Epidermal melanocyte (primary cell): ENCODE measurements around the gene REPS2.
A peak's percentile ranks its signal among the peaks of the same experiment; 100 is the strongest.

ENCODE experiments used
- DNase-seq: peaks from one replicate; pipeline ENCODE4 v3.0.0; 2011; ENCODE audit warnings: low spot score; ENCODE audit not compliant: insufficient read length

Gene REPS2

DNA sequence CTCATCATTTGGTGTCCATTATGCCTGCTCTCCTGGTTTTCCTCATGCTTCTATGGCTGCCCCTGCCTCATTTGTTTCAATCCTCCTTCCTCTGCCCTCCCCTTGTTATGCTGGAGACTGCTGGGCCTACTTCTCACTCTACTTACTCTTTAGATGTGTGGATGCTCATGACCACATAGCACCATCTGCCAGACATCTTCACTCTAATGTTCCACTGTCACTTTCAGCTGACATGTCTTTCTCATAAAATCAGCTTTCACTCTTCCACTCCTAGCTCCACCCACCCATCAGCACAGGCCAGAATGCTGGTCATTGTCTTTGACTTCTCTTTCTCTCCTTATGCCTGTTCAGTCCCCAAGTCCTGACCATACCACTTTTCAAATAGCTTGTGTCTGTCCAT is 86.8 kb downstream of the REPS2 start:
- DNase-seq, result no peak

DNA sequence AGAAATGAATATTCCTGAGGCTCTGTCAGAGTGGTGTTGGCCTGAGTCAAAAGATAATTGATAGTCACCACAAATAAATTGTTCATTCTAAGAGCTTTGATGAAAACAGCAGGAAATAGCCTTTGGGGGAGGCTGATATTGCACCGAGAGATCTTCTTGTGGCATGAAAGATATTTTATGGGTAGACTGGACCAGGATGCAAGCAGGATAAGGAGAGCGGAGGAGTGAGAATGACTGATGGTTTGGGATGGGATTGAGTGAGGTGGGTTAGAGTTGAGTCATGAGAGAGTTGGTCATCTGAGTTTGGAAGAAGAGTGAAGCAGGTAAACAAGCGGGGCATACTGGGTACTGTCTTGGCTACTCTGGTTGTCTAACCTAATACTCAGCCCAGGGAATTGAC is 88.7 kb downstream of the REPS2 start:
- no peak for DNase-seq

DNA sequence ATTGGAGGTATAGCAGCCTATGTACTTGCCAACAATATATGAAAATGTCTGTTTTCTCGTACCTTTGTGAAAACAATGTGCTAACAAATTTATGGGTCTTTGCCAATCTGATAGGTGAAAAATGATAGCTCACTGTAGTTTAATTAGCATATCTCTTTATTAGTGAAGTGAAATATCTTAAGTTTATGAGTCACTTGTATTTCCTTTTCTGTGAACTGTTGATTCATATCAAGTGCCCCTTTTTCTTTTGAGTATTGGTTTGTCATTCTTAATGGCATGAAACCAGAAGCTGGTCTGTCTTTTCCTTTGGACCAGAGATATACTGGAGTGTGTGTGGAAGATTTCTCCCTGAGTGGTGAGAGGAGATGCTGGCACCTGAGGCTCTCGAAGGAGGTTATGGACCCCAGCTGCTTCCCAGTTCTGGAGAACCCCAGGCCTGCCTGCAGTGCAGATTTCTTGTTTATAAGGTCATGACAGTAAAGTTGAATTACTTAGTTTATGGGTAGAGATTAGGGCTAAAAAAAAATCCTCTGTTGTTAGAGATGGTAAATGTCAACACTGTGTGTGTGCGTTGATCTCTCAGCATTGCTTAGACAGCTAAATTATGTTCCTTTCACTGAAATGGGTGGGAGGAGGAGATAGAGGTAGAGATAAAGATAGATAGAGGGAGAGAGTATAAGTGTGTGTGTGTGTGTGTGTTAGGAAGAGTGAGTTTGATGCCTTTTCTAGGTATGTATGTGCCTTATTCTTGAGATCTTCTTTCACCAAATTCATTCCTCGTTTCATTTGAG is 89.9 kb downstream of the REPS2 start:
- DNase-seq, result no peak

DNA sequence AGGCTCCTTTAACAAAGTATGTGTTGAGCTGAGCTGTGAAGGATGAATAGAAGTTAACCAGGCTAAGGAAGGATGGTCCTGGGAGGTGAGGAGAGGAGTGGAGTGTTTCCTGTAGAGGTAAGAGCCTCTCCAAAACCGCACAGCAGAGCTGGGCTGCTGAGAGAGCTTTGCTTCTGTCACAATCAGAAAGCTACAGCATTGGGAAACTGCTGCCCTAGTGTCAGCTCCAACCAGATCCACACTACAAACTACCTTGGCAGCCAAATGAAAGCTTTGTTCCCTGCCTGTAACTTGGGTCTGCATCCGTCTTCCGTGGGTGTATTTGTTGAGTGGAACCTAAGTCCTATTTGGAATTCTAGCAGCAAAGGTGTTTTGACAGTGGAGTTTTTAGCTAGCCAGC is 91.8 kb downstream of the REPS2 start:
- DNase-seq, result no peak

DNA sequence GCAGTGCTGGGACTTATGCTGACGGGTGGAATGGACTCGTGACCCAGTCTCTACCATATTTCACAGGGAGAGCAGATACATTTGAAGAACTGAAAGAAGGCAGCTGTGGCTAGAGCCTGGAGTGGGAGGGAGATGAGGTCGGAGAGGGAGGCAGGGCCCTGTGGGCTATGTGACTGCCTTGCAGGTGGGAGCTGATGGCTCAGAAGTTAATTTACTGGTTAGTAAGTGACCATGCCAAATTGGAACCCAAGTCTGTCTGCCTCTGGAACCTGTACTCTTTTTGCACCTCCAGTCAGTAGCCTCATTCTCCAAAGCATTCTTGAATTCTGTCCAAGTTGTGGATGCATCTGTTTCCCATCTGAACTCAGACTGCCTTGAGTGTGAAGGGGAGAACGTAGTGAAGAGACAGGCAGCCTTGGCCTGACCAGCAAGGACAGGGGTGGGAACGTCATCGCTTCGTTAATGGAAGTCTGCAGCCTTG is 92.3 kb downstream of the REPS2 start:
- peak; percentile 15 for DNase-seq

DNA sequence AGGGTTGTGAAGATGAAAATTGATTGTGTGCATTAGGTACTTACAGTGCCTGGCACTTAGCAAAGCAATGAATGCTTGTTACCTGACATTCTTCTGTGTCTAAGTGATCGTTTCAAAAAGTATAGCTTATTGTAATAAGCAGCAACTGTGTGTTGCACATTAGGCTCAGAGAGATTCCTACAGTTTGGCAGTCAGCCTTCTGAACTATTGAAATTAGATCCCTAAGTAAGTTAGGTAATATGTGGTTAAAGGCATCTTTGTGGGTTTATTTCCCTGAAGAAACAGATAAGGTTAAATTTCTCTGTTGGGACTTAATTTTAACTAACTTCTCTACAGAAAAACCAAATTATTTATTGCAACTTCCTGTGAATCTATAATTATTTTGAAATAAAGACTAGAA is 93.4 kb downstream of the REPS2 start:
- no peak for DNase-seq

DNA sequence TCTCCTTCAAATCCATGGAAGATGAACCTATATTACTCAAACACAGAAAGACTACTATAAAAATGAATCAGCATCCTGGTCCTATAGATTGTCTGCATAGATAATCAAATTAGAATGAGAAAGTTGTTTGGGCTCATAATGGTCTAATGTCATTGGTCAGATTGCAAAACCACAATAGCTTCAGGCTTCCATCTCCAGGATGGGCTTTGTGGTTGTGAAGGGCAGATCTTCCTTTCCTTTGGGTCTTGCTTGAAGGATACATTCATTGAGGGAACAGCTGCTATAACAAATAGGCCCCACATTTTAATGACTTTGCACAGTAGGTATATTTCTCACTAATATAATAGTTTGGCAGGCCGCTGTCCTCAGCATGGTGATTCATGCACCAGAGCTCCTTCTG is 94.3 kb downstream of the REPS2 start:
- no peak for DNase-seq

DNA sequence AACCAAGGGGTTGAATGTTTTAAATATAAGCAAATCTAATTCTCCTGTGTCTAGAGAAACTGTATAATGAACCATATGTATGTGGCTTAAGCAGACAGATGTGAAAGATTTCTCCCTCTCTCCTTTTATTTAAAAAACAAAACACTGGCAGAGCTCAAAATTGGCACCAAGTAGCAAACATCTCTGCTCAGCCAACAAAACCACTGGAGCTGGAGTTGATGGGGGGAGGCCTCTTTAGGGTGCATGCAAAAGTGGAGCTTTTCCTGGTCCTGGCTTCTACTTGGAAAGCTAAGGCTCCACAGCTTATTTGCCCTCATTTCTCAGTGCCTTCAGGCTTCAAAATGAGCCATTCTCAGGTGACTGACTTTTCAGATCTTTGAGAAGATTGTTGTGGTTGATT is 95.6 kb downstream of the REPS2 start:
- DNase-seq, result no peak

DNA sequence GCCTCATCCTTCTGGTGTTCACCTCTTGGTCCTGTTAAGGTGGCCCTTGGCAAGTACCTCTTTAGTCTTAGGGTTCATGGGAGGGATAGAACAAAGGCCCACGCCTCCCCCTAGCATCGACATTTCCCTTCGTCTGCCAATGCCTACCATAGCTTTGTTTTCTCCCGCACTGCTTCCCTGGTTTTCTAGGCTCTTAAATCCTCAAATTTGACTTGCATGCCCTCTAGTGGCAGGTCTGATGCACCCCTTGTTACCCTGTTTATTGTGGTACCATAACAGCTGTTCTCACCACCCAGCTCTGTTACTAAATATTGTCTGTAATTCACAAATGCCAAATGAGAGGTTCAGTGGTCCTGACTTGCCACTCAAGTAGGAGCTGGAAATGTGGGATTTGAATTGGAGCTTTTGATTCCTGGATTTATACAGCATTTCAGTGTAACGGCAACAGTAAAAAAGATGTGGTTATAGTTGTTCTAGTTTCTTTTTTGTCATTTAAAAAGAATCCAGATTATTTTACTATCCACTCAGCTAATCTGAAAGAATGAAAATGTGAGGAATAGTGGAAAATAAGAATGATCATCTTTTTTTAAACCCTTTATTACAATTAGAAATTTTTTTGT is 100.1 kb downstream of the REPS2 start:
- no peak for DNase-seq

DNA sequence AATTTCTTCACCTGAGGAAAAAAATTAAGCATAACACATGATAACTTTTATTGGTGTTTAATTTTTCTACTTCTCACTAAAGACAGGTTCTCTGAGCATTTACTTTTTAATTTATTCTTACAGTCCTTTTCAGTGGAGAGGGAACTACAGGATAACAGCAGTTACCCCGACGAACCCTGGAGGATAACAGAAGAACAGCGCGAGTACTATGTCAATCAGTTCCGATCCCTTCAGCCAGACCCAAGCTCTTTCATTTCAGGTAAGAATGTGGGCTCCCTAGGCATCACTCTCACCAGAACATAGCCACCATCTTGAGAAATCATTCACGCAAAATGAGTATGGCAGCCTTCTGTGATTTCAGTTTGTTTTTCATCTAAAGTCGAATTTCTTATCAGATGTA is 100.8 kb downstream of the REPS2 start:
- DNase-seq, result no peak

DNA sequence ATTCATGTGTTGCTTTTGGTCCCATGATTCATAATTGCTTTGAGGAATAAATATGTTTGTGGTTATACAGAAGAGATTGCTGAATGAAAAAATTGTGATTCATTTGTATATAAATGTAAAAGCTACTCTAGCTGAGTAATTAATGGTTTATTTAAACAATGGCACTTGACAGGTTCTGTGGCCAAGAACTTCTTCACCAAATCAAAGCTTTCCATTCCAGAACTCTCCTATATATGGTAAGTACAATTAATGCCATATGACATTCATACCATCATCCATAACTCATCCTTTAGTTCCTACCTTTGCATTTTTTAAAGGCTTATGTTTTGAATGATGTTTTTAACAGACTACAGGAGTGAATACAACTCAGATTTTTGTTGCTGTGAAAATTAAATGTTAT is 105.8 kb downstream of the REPS2 start:
- DNase-seq, result no peak

DNA sequence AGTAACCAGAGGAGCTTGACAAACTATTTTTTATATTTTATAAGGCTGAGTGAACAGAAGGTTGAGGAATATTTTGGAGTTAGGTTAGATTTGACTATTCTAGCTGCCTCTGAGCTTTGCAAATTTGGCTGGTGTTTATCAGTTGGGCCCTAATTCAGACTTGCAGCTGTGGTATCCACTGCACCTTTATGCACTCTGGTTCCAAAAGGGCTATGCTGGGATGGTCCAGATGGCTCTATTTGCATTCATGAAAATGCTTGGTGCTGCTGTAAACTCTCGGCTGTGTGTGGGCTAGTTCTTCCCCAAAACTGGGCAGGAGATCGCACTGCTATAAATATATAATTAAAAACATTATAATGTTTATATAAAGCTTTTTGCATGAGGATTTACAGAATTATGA is 106.3 kb downstream of the REPS2 start:
- no peak for DNase-seq

DNA sequence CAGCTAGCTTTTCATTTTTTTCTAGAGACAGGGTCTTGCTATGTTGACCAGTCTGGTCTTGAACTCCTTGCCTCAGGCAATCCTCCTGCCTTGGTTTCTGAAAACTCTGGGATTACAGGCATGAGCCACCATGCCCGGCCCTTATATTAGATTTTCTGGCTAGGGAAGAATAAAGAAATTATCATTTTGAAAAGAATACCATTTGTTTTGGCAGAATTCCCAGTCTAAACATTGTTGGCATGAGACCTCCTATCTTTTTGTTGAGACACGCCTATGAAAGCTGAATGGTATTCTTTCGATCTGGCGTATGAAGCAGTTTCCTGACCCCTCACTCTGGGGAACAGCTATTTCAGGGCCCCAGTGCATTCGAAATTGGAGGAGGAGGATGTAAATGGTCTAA is 107.0 kb downstream of the REPS2 start:
- DNase-seq, result no peak

DNA sequence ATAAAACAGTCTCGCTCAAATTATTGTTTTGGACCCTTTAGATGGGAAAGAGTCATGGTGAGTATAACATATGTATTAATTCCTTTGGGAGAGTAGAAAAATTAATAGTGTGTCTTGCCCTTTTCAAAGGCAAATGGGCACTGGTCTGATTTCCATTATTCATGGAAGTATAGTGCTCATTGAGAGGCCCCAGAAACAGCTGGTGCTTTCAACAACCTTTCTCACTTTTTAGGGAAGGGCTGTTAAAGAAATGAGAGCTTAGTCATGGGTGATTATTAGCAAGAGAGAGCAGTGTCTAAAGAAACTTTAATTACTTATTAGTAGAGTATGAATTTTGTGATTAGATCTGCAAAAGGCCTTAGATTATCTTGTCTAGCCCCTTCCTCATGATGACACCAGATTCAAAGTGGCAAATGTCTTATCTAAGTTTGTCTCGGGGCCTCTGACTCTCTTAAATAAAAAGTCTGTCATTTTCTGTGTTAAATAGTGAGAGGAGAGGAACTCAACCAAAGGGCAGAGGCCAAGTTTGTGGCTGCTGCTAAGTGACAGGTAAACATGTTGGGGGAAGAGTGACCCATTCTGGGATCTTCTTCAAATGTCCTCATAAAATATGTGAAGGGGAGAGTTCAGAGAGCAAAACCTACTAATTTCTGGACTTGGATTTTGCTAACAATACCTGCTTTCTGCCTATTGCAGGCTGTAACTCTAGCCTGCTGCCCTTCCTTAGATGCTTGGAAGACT is 110.6 kb downstream of the REPS2 start:
- DNase-seq, result no peak

DNA sequence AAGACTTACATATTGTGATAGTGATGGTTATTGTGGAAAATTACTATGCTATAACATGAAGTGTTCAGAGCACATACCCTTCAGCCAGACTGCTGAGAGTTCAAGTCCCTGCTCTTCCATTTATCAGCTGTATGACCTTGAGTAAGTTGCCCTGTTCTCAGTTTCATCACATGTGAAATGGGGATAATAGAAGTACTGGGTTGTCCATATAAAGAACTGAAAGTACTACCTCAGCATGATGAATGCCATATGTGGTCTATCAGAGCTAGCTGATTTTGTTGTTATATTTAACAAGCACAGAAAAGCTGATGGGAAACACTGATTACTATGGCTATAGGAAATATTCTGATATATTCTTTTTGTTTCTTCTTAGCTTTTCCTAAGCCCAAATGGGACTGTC is 115.6 kb downstream of the REPS2 start:
- DNase-seq, result no peak

DNA sequence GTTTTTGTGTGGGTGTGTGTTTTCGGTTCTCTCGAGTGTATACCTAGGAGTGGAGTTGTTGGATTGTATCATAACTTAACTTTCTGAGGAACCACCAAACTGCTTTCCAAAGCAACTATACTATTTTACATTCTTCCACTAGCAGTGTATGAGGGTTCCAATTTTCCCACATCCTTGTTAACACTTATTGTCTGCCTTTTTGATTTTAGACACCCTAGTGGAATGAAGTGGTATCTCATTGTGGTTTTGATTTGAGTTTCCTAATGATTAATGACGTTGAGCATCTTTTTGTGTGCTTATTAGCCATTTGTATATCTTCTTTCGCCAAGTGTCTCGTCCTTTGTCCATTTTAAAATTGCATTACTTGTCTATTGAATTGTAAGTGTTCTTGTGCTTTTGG is 118.6 kb downstream of the REPS2 start:
- DNase-seq, result no peak

DNA sequence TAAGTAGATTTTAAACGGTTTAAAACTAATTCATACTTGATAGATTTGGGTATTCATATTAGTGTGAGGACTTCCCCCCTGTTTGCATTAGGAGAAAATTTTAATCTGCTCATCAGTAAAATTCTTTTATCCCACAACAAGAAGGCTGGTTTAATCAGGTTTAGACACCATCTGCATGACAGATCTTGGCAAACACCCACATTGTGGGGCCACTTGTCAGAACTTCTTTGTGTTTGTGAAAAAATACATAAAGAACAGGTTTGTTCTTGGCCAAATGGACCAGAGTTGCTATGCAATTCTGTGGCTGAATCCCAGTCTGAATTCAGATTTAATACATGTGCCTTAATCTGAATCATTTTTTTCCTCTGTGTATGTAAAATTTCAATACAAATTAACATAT is 121.1 kb downstream of the REPS2 start:
- DNase-seq, result no peak

DNA sequence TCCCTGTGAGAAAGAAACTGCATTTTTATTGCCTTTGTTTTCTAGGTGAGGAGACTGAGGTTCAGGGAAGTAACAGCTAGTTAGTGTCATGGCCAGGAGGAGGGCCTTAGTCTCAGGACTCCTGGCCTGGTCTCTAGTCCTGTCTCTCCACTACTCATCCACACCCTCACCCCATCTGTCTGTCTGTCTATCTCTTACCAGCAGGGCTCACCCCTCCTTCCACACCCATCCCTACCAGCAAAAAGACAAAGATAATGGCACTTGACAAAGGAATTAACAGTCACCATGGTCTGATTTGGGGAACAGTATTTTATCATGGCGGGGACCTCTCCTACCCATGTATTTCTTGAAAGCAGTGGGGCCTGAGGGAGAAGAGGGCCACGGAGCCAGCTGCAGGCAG is 125.8 kb downstream of the REPS2 start:
- DNase-seq, result no peak

DNA sequence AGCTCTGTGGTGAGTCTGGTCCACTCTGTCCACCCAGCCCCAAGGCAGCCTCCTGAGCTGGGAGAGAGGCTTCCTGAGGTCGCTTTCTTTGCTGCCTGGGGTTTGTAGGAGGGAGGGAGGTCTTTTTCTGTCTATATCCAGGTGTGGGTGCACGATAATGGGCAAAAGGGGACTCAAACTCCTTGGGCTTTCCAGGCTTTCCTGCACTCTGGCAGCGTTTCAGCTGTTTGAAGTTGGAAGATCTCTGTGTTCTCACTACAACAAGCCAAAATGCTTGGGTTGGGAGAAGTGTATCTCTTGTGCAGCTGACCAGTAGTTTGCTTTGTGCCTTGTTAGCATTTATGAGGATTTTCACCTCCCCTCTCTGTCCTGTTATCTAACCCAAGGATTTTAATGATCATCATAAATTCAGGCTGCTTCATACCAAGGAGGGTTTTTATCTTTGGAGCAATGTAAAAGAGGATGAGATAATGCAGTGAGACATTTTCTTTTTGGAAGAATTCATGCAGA is 126.3 kb downstream of the REPS2 start:
- no peak for DNase-seq

DNA sequence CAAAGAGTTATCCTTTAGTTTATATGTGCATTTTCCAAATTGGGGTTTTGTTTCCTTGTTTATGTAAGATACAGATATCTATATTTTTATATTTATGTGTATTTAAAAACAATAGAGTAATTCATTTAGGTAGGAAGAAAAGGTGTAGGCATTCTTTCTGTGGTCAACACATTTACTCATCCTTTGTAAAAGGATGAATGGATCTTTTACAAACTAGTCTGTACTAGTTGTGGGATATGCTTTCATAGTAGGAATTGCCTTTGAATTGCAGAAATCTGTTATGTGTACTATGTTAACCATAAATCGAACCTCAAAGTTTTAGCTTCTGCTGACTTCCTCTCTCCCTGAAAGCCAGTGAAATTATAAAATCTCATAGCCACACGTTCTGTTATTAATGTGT is 128.5 kb downstream of the REPS2 start:
- no peak for DNase-seq

DNA sequence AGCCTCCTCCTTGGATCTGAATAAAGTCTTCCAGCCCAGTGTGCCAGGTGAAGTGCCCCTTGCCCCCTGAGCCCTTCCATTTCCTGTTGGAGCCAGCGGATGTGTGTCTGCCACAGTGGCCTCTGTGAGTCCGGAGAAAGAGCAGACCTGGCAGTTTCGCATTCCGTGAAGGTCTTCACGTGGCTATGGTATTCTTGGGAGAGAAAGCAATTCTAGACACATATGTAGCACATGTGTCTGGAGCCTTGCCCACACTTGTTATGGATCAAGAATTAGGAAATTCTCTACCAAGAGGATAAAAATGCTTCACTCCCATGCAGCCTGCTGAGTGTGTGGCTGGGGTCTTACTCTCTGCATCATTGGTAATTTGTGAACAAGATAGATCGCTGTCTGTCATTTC is 130.9 kb downstream of the REPS2 start:
- DNase-seq, result no peak

DNA sequence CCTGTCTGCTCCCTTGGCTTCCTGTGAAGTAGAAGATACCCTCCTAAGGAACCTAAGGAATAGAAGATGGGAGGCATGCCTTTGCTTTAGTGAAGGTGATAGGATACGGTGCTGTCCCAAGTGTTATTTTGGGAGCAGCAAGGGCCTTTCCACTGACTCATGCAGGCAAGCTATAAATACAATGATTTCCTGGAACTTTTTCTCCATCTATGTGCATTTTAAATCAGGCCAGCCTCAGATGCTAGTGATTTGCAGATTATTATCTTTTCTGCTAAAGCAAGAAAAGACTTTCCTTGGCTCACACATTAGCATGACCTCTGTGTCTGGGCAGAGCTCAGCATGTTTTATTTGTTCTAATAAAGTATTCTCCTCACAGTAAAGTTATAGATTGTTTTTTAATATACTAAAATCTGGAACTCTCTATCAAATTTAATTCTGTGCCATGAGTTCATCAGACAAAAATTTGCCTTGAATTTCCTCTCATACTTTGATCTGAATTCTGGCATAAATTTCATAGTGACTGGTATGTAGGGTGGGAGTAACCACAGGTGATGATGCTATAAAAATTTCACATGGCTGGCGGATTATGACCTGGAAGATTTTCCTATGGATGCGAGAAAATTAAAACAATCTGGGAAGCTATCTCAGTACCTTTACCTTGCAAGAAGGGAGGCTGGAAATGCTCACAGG is 131.7 kb downstream of the REPS2 start:
- no peak for DNase-seq
